Prostate gland (tissue), 2 donors: ENCODE measurements around the gene PROX1. TPM values are rescaled to one million over a fixed set of nuclear protein-coding genes. Genes with fewer than 3 reads are reported as not detected.

Source experiments
- DNase-seq: peaks from one replicate; pipeline ENCODE4 v3.0.0-alpha.2; 2019; ENCODE audit warnings: low spot score
- H3K27ac ChIP-seq, 2 donors: fragments of 200-600 bp; sonication (generic); 2 replicates each; pipeline ENCODE4 v1.5.1; 2017 to 2019
- H3K27me3 ChIP-seq: fragments of 200-600 bp; sonication (generic); replicated peaks from 2 replicates; pipeline ENCODE4 v1.5.1; 2019; ENCODE audit not compliant: insufficient read depth
- H3K36me3 ChIP-seq, 2 donors: fragments of 200-600 bp; sonication (generic); 1 replicate in 1 of 2; 2 replicates in 1 of 2; pipeline versions ENCODE4 v1.5.1 to v1.8.1; 2017 to 2019
- H3K4me1 ChIP-seq: fragments of 200-600 bp; sonication (generic); replicated peaks from 2 replicates; pipeline ENCODE4 v1.5.1; 2019
- H3K4me3 ChIP-seq, 2 donors: fragments of 200-600 bp; sonication (generic); 2 replicates each; pipeline ENCODE4 v1.5.1; 2017 to 2019
- H3K9me3 ChIP-seq: fragments of 200-600 bp; sonication (generic); 2 replicates; pipeline ENCODE4 v1.5.1; 2017
- POLR2A ChIP-seq: fragments of 450-650 bp; IDR thresholded peaks from one replicate; pipeline ENCODE4 v1.6.1; 2016; ENCODE audit warnings: antibody characterized with exemption, mild to moderate bottlenecking
- POLR2AphosphoS5 ChIP-seq: sonication (generic); formaldehyde crosslinking; IDR thresholded peaks from one replicate; pipeline ENCODE4 v1.6.1; 2017; ENCODE audit warnings: antibody characterized with exemption
- WGBS: methylation state at CpG from one replicate; pipeline ENCODE4 v1.1.5; 2018; 5-methylcytosine and 5-hydroxymethylcytosine counted together
- intact Hi-C: fragments of 100-400 bp; cut with DNase I; formaldehyde crosslinking; loops from one replicate; pipeline ENCODE4 v1.14.2; 2022
- total RNA-seq, 2 donors: library from RNA; depleted of rRNA; stranded (reverse); fragments of >200 nt; gene quantifications; one replicate each; pipeline ENCODE4 v1.1.0, GENCODE V29; 2016
- TF ChIP-seq, protein P1 (sequence below), 4 experiments: fragments of 200-600 bp in 2 of 4; fragments of 450-650 bp in 2 of 4; sonication (generic) in 2 of 4; IDR thresholded peaks; 1 replicate in 3 of 4; 2 replicates in 1 of 4; pipeline ENCODE4 v1.5.1; 2016 to 2019; ENCODE audit warnings: antibody characterized with exemption in 4 of 4, mild to moderate bottlenecking in 2 of 4, moderate library complexity in 2 of 4

Gene PROX1
- total RNA-seq, 2 donors from 2014 or later, result 1.1 to 6.2 TPM

DNA sequence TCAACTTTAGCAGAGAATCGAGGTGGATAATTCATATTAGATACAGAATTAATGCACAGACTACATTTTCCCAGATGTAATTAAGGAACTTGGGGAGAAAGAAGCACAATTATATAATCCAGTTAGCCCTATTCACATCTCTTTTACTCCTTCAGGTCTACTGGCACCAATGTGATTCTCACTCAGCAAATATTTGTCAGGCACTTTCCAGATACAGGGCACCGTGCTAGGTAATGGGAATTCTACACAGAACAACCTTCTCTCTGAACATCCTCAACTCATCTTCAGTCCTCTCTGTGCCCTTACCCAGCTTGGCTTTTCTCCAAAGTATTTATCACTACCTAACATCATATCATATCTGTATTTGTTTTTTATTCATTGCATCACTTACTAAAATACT, 15.6 kb upstream of the PROX1 start:
- no peaks in the 10 kb centered on the region for H3K4me1 ChIP-seq
- no peak overlapping the region for H3K4me3 ChIP-seq
- H3K27ac ChIP-seq, result no peak overlapping the region
- H3K27me3 ChIP-seq, result no peaks in the 10 kb centered on the region
- H3K9me3 ChIP-seq, result no peaks in the 10 kb centered on the region
- no peaks in the 10 kb centered on the region for H3K36me3 ChIP-seq
- no peak for DNase-seq
- 66% methylated on average over 2 of the region's 2 CpGs for WGBS
- TF ChIP-seq POLR2A (no peak), POLR2AphosphoS5 (no peak)
- TF ChIP-seq, protein P1, sequence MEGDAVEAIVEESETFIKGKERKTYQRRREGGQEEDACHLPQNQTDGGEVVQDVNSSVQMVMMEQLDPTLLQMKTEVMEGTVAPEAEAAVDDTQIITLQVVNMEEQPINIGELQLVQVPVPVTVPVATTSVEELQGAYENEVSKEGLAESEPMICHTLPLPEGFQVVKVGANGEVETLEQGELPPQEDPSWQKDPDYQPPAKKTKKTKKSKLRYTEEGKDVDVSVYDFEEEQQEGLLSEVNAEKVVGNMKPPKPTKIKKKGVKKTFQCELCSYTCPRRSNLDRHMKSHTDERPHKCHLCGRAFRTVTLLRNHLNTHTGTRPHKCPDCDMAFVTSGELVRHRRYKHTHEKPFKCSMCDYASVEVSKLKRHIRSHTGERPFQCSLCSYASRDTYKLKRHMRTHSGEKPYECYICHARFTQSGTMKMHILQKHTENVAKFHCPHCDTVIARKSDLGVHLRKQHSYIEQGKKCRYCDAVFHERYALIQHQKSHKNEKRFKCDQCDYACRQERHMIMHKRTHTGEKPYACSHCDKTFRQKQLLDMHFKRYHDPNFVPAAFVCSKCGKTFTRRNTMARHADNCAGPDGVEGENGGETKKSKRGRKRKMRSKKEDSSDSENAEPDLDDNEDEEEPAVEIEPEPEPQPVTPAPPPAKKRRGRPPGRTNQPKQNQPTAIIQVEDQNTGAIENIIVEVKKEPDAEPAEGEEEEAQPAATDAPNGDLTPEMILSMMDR (IDR thresholded peaks at IDR 0.05), result no peak
- intact Hi-C loops, result no loop called here

DNA sequence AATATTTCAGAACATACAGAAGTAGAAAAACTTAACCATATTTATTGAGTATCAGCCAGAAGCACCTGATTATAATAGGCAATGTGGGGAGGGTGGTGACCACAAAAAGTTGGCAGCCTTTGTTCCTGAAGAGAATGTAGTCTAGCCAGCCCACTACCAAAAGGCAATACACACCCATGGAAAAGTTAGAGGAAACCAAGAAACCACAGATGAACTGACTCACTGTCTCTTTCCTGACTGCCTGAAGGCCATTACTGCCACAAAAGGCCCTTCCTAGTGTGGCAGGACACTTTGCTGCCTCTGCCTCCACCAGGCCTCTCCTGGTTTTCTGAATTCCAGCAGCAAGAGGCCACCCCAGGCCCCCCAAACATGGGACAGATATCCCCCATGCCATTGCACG, 14.6 kb upstream of the PROX1 start:
- no peak for DNase-seq
- no peaks in the 10 kb centered on the region for H3K4me1 ChIP-seq
- H3K9me3 ChIP-seq, result no peaks in the 10 kb centered on the region
- H3K27ac ChIP-seq, result no peak overlapping the region
- TF ChIP-seq POLR2A, result no peak
- TF ChIP-seq POLR2AphosphoS5, result no peak
- TF ChIP-seq, protein P1 (IDR thresholded peaks at IDR 0.05), result no peak
- WGBS, result 82% methylated on average over 1 of the region's 1 CpG
- H3K4me3 ChIP-seq, result no peak overlapping the region
- no peaks in the 10 kb centered on the region for H3K36me3 ChIP-seq
- intact Hi-C loops, result no loop called here
- H3K27me3 ChIP-seq, result no peaks in the 10 kb centered on the region

DNA sequence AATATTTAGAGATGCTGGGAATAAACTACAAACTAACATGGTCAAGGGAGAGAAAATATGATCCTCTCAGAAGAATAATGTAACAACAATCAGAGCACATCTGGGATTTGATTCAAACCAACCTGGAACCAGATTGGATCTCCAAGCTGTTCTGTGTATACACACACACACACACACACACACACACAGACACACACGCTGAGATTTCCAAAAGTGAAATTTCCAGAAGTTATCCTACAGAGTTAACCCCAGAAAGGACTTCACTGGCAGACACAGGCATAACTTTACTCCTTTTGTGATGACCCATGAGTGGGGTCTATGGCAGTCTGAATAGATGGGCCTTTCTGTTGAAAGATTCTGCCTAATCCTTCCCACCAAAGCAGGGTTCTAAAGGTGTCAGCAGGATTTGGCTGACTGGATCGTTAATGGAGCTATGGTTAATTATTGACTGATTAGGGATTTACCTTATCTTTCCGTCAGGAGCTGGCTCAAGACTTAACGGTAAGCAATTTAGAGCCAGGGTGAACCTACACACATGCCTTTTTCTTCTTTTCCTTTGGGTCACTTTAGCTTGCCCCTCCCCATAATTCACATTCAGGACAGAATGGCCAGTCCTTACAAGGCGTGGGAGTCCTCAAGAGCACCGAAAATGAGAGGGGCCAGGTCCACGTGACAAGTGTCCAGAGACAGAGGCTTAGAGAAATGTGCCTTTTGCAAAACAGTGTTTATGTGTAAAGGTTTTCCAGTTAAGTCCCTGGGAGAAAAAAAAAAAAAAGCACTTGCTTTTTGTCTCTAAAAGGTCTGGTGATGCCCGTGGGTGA, 10.9 kb upstream of the PROX1 start:
- H3K4me1 ChIP-seq, result no peaks in the 10 kb centered on the region
- TF ChIP-seq POLR2A, result no peak
- TF ChIP-seq, protein P1 (IDR thresholded peaks at IDR 0.05), result no peak
- no peak for TF ChIP-seq POLR2AphosphoS5
- no peaks in the 10 kb centered on the region for H3K36me3 ChIP-seq
- H3K27me3 ChIP-seq, result peaks cover 11% of the 10 kb centered on the region
- intact Hi-C loops, result no loop called here
- no peak for DNase-seq
- H3K27ac ChIP-seq, result no peak overlapping the region
- WGBS, result 79% methylated on average over 8 of the region's 8 CpGs
- H3K9me3 ChIP-seq, result no peaks in the 10 kb centered on the region
- H3K4me3 ChIP-seq, result no peak overlapping the region

DNA sequence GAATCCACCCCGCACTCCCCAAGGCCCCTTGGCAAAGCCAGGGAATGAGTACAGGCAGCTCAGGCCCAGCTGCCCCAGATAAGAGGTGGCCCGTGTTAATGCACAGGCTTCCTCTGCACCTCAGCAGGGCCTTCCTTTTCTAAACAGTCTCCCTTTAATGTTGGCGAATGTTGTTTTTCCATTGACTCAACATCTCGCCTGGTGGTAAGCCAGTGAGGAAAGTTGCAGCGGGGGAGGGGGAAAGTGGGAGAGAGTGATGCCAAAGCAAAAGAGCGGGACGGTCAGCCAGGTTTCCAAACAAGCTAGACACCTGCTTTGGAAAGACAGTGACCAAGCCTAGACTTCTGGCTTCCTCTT, 10.3 kb upstream of the PROX1 start:
- 73% methylated on average over 7 of the region's 7 CpGs for WGBS
- no peaks in the 10 kb centered on the region for H3K36me3 ChIP-seq
- H3K27ac ChIP-seq, result no peak overlapping the region
- peaks cover 1% of the 10 kb centered on the region for H3K4me1 ChIP-seq
- TF ChIP-seq POLR2A (no peak), POLR2AphosphoS5 (no peak)
- TF ChIP-seq, protein P1 (IDR thresholded peaks at IDR 0.05), result no peak
- intact Hi-C loops, result no loop called here
- H3K27me3 ChIP-seq, result peaks cover 15% of the 10 kb centered on the region
- DNase-seq, result no peak
- H3K4me3 ChIP-seq, result no peak overlapping the region
- H3K9me3 ChIP-seq, result no peaks in the 10 kb centered on the region

DNA sequence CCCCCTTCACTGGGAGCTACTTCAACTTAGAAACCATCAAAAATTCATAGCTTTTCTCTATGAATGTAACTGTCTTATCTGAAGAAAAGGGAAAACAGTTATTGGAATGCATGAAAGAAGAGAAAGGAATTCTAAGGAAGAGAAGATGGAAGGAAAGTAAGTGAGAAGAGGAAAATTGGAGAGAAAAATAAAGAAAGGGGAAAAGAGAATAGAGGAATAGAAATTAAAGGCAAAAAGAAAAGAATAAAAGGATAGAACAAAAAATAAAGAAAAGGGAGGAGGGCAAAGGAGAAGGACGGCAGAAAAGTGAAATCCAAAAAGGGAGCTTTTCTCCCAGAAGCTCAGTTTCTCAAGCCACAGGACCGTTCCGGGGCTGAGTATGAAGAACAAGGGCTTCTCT, 9.9 kb upstream of the PROX1 start:
- Histone ChIP-seq H3K4me1 (peaks cover 4% of the 10 kb centered on the region), H3K4me3 (no peak overlapping the region), H3K36me3 (no peaks in the 10 kb centered on the region), H3K9me3 (no peaks in the 10 kb centered on the region), H3K27me3 (peaks cover 20% of the 10 kb centered on the region), H3K27ac (no peak overlapping the region)
- WGBS, result 75% methylated on average over 3 of the region's 3 CpGs
- TF ChIP-seq POLR2A (no peak), POLR2AphosphoS5 (no peak)
- TF ChIP-seq, protein P1 (IDR thresholded peaks at IDR 0.05), result no peak
- intact Hi-C loops, result no loop called here
- no peak for DNase-seq
